ENCODE results near the gene DENND10. TPM values are rescaled to one million over a fixed set of nuclear protein-coding genes. Genes with fewer than 3 reads are reported as not detected.
A peak's percentile ranks its signal among the peaks of the same experiment; 100 is the strongest.

DENND10 gene
- total RNA-seq, 1 experiment from 2014 or later, result 60.6 TPM

- H3K27me3 Mint-ChIP-seq (ENCODE audit: low read depth), result no peaks in the 10 kb centered on the region
- H3K9me3 Mint-ChIP-seq, result no peaks in the 10 kb centered on the region
- no peak overlapping the region for H3K4me3 Mint-ChIP-seq
- POLR2A ChIA-PET, result no interaction called here
- DNase-seq (ENCODE audit: low spot score) (no peak), ATAC-seq (no peak)
- CTCF ChIA-PET, result no interaction called here
- H3K4me1 Mint-ChIP-seq, result no peaks in the 10 kb centered on the region
- no peak for TF ChIP-seq MLX (CRISPR knock-in tag; IDR thresholded peaks at IDR 0.05)
- TF ChIP-seq, protein P1, sequence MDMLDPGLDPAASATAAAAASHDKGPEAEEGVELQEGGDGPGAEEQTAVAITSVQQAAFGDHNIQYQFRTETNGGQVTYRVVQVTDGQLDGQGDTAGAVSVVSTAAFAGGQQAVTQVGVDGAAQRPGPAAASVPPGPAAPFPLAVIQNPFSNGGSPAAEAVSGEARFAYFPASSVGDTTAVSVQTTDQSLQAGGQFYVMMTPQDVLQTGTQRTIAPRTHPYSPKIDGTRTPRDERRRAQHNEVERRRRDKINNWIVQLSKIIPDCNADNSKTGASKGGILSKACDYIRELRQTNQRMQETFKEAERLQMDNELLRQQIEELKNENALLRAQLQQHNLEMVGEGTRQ (CRISPR knock-in tag; IDR thresholded peaks at IDR 0.05), result no peak
- no peak overlapping the region for H3K27ac Mint-ChIP-seq
- peaks cover 2% of the 10 kb centered on the region; the same call in 1 of the 2 replicates for H3K36me3 Mint-ChIP-seq
These were observed 39.7 kb downstream of the DENND10 start for GRCh38 chr10:119143657-119144056.

DNA sequence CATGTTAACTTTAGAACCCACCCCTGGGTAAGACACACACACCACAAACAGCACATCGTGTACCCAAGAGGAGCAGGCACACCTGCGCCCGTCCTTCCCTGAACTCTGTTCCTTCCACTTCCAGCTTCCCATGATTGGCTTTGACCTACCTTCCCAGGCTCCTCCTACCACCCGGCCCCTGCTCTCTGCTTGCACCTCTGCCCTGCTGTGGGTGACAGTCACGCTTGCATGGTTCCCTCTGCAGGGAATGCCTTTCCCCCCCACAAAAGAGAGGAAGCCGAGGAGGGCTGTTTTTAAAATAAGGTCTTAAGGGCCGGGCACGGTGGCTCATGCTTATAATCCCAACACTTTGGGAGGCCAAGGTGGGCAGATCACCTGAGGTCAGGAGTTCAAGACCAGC lies 45.2 kb downstream of the DENND10 start:
- TF ChIP-seq E2F4 (CRISPR knock-in tag; IDR thresholded peaks at IDR 0.05; ENCODE audit: borderline replicate concordance, low read depth) (no peak), TEAD1 (CRISPR knock-in tag; IDR thresholded peaks at IDR 0.05) (no peak), GRHL2 (CRISPR knock-in tag; IDR thresholded peaks at IDR 0.05; ENCODE audit: insufficient replicate concordance, severe bottlenecking) (no peak), FOXJ3 (CRISPR knock-in tag; IDR thresholded peaks at IDR 0.05; ENCODE audit: borderline replicate concordance) (no peak)
- TF ChIP-seq, protein P2, sequence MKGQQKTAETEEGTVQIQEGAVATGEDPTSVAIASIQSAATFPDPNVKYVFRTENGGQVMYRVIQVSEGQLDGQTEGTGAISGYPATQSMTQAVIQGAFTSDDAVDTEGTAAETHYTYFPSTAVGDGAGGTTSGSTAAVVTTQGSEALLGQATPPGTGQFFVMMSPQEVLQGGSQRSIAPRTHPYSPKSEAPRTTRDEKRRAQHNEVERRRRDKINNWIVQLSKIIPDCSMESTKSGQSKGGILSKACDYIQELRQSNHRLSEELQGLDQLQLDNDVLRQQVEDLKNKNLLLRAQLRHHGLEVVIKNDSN (CRISPR knock-in tag; IDR thresholded peaks at IDR 0.05), result no peak
- H3K27ac Mint-ChIP-seq, result no peak overlapping the region
- CTCF ChIA-PET, result no interaction called here

DNA sequence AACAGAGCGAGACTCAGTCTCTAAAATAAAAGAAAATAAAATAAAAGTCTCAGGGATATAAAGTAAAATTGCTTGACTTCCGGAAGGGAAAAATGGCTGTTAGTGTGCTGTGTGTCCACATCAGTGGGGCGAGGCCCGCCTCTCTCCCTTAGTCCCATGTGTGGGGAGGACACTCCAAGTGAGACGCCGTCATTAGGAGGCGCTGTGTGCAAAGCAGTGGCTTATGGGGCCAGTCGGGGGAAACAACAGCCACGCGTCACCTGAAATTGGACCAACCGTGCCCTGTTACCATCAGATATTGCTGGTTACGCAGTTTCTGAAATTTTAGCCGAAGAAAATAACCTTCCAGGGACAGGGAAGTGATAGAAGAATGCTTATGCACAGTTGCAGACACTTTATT lies 45.8 kb downstream of the DENND10 start:
- Mint-ChIP-seq H3K27me3 (ENCODE audit: low read depth) (no peaks in the 10 kb centered on the region), H3K9me3 (peaks cover 3% of the 10 kb centered on the region), H3K36me3 (peaks cover 27% of the 10 kb centered on the region), H3K4me1 (no peaks in the 10 kb centered on the region), H3K4me3 (no peak overlapping the region), H3K27ac (no peak overlapping the region)
- peak; percentile 97 for ATAC-seq
- CTCF ChIA-PET, result interaction anchor here (0.6 to 0.7 kb wide), 3 partner anchors 10 to 369 kb away, joined by 3 read pairs; no protein-coding TSS in a partner anchor
- DNase-seq (ENCODE audit: low spot score), result peak; percentile 63
- POLR2A ChIA-PET, result interaction anchor here (0.6 kb wide), 1 partner anchor 87 kb away, joined by 3 read pairs; no protein-coding TSS in a partner anchor
- TF ChIP-seq TEAD1 (CRISPR knock-in tag; IDR thresholded peaks at IDR 0.05) (no peak), TP53 (CRISPR knock-in tag; IDR thresholded peaks at IDR 0.05) (no peak), NFE2L1 (CRISPR knock-in tag; IDR thresholded peaks at IDR 0.05) (no peak), FOXP4 (CRISPR knock-in tag; IDR thresholded peaks at IDR 0.05) (no peak), SP1 (CRISPR knock-in tag; conservative IDR thresholded peaks at IDR 0.05) (no peak), ZNF219 (CRISPR knock-in tag; IDR thresholded peaks at IDR 0.05; ENCODE audit: borderline replicate concordance) (no peak), ZNF232 (CRISPR knock-in tag; IDR thresholded peaks at IDR 0.05) (no peak), E2F5 (CRISPR knock-in tag; IDR thresholded peaks at IDR 0.05) (no peak), NR1H2 (CRISPR knock-in tag; IDR thresholded peaks at IDR 0.05) (no peak), SMAD4 (CRISPR knock-in tag; IDR thresholded peaks at IDR 0.05) (no peak), RELA (CRISPR knock-in tag; IDR thresholded peaks at IDR 0.05; ENCODE audit: borderline replicate concordance) (no peak), PREB (CRISPR knock-in tag; IDR thresholded peaks at IDR 0.05; ENCODE audit: borderline replicate concordance) (no peak), ZNF396 (CRISPR knock-in tag; IDR thresholded peaks at IDR 0.05; ENCODE audit: borderline replicate concordance) (no peak), SMAD3 (CRISPR knock-in tag; IDR thresholded peaks at IDR 0.05; ENCODE audit: borderline replicate concordance) (no peak)
- TF ChIP-seq, protein P3, sequence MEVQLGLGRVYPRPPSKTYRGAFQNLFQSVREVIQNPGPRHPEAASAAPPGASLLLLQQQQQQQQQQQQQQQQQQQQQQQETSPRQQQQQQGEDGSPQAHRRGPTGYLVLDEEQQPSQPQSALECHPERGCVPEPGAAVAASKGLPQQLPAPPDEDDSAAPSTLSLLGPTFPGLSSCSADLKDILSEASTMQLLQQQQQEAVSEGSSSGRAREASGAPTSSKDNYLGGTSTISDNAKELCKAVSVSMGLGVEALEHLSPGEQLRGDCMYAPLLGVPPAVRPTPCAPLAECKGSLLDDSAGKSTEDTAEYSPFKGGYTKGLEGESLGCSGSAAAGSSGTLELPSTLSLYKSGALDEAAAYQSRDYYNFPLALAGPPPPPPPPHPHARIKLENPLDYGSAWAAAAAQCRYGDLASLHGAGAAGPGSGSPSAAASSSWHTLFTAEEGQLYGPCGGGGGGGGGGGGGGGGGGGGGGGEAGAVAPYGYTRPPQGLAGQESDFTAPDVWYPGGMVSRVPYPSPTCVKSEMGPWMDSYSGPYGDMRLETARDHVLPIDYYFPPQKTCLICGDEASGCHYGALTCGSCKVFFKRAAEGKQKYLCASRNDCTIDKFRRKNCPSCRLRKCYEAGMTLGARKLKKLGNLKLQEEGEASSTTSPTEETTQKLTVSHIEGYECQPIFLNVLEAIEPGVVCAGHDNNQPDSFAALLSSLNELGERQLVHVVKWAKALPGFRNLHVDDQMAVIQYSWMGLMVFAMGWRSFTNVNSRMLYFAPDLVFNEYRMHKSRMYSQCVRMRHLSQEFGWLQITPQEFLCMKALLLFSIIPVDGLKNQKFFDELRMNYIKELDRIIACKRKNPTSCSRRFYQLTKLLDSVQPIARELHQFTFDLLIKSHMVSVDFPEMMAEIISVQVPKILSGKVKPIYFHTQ (CRISPR knock-in tag; IDR thresholded peaks at IDR 0.05), result no peak

More for the DNA sequence above, 45.2 kb downstream of the DENND10 start:
- peaks cover 3% of the 10 kb centered on the region for H3K9me3 Mint-ChIP-seq
- H3K4me1 Mint-ChIP-seq, result no peaks in the 10 kb centered on the region
- no peak overlapping the region for H3K4me3 Mint-ChIP-seq
- DNase-seq (ENCODE audit: low spot score) (no peak), ATAC-seq (no peak)
- POLR2A ChIA-PET, result no interaction called here
- no peaks in the 10 kb centered on the region for H3K27me3 Mint-ChIP-seq (ENCODE audit: low read depth)
- H3K36me3 Mint-ChIP-seq, result peaks cover 21% of the 10 kb centered on the region
